ENCODE data around the gene GNAI2.
"Not testable (repeated sequence)": the region's sequence is repeated elsewhere in the genome, so short reads cannot be mapped to it uniquely, and the experiment has no call there.

Gene GNAI2

GRCh38 chr3:50278123-50278879 is 42.3 kb downstream of the GNAI2 start:
- H3K9me3 ChIP-seq (ENCODE audit: insufficient read depth, low read depth, low read length), result no peaks in the 10 kb centered on the region
- no peaks in the 10 kb centered on the region for H3K36me3 ChIP-seq (ENCODE audit: insufficient read depth, low read depth, low read length)
- H3K4me1 ChIP-seq (ENCODE audit: insufficient read depth, low read length), result no peaks in the 10 kb centered on the region
- no peak overlapping the region for H3K27ac ChIP-seq (ENCODE audit: low read length)
- H3K4me3 ChIP-seq (ENCODE audit: low read length), result no peak overlapping the region
- no peak overlapping the region for H3K9ac ChIP-seq (ENCODE audit: low read depth, low read length)
- peaks cover 48% of the 10 kb centered on the region for H3K27me3 ChIP-seq (ENCODE audit: insufficient read depth, low read length)

- Histone ChIP-seq H3K9me3 (ENCODE audit: insufficient read depth, low read depth, low read length) (no peaks in the 10 kb centered on the region), H3K27me3 (ENCODE audit: insufficient read depth, low read length) (peaks cover 42% of the 10 kb centered on the region), H3K4me1 (ENCODE audit: insufficient read depth, low read length) (no peaks in the 10 kb centered on the region), H3K4me3 (ENCODE audit: low read length) (no peak within 1 kb of the TSS), H3K27ac (ENCODE audit: low read length) (no peak within 1 kb of the TSS), H3K9ac (ENCODE audit: low read depth, low read length) (no peak within 1 kb of the TSS), H3K36me3 (ENCODE audit: insufficient read depth, low read depth, low read length) (no peaks in the 10 kb centered on the region)
These were observed 42.8 kb downstream of the GNAI2 start, which contains the start of gene LSMEM2 for GRCh38 chr3:50278880-50279224. LSMEM2 (plus strand) TSS chr3:50279087; CDS start chr3:50279114, 27 bp downstream.

- Histone ChIP-seq H3K9ac (ENCODE audit: low read depth, low read length) (no peak overlapping the region), H3K27me3 (ENCODE audit: insufficient read depth, low read length) (peaks cover 36% of the 10 kb centered on the region), H3K9me3 (ENCODE audit: insufficient read depth, low read depth, low read length) (no peaks in the 10 kb centered on the region), H3K27ac (ENCODE audit: low read length) (no peak overlapping the region), H3K4me1 (ENCODE audit: insufficient read depth, low read length) (no peaks in the 10 kb centered on the region), H3K36me3 (ENCODE audit: insufficient read depth, low read depth, low read length) (no peaks in the 10 kb centered on the region), H3K4me3 (ENCODE audit: low read length) (no peak overlapping the region)
These were observed 43.4 kb downstream of the GNAI2 start for GRCh38 chr3:50279255-50280016.

- H3K4me3 ChIP-seq (ENCODE audit: low read length); H3K9ac ChIP-seq (ENCODE audit: low read depth, low read length); H3K4me1 ChIP-seq (ENCODE audit: insufficient read depth, low read length): not testable (repeated sequence)
These were observed 48.1 kb downstream of the GNAI2 start for GRCh38 chr3:50284121-50284520.

GRCh38 chr3:50286322-50287227 is 50.6 kb downstream of the GNAI2 start:
- Histone ChIP-seq H3K36me3 (ENCODE audit: insufficient read depth, low read depth, low read length) (peaks cover 42% of the 10 kb centered on the region), H3K4me1 (ENCODE audit: insufficient read depth, low read length) (no peaks in the 10 kb centered on the region), H3K9ac (ENCODE audit: low read depth, low read length) (no peak overlapping the region), H3K27me3 (ENCODE audit: insufficient read depth, low read length) (no peaks in the 10 kb centered on the region), H3K4me3 (ENCODE audit: low read length) (no peak overlapping the region), H3K27ac (ENCODE audit: low read length) (no peak overlapping the region), H3K9me3 (ENCODE audit: insufficient read depth, low read depth, low read length) (no peaks in the 10 kb centered on the region)

More at GRCh38 chr3:50284121-50284520, 48.1 kb downstream of the GNAI2 start:
- H3K9me3 ChIP-seq (ENCODE audit: insufficient read depth, low read depth, low read length); H3K27ac ChIP-seq (ENCODE audit: low read length); H3K27me3 ChIP-seq (ENCODE audit: insufficient read depth, low read length): not testable (repeated sequence)
- peaks cover 27% of the 10 kb centered on the region for H3K36me3 ChIP-seq (ENCODE audit: insufficient read depth, low read depth, low read length)

GRCh38 chr3:50287262-50287661 is 51.3 kb downstream of the GNAI2 start:
- peaks cover 42% of the 10 kb centered on the region for H3K36me3 ChIP-seq (ENCODE audit: insufficient read depth, low read depth, low read length)

GRCh38 chr3:50288387-50289007 is 52.5 kb downstream of the GNAI2 start:
- H3K9me3 ChIP-seq (ENCODE audit: insufficient read depth, low read depth, low read length), result no peaks in the 10 kb centered on the region
- H3K4me3 ChIP-seq (ENCODE audit: low read length), result no peak overlapping the region
- no peaks in the 10 kb centered on the region for H3K27me3 ChIP-seq (ENCODE audit: insufficient read depth, low read length)
- no peak overlapping the region for H3K27ac ChIP-seq (ENCODE audit: low read length)
- H3K4me1 ChIP-seq (ENCODE audit: insufficient read depth, low read length), result peaks cover 3% of the 10 kb centered on the region; the same call in 1 of the 2 replicates
- no peak overlapping the region for H3K9ac ChIP-seq (ENCODE audit: low read depth, low read length)
- H3K36me3 ChIP-seq (ENCODE audit: insufficient read depth, low read depth, low read length), result peaks cover 42% of the 10 kb centered on the region

More at GRCh38 chr3:50287262-50287661, 51.3 kb downstream of the GNAI2 start:
- Histone ChIP-seq H3K4me1 (ENCODE audit: insufficient read depth, low read length) (no peaks in the 10 kb centered on the region), H3K27ac (ENCODE audit: low read length) (no peak overlapping the region), H3K27me3 (ENCODE audit: insufficient read depth, low read length) (no peaks in the 10 kb centered on the region), H3K4me3 (ENCODE audit: low read length) (no peak overlapping the region), H3K9me3 (ENCODE audit: insufficient read depth, low read depth, low read length) (no peaks in the 10 kb centered on the region), H3K9ac (ENCODE audit: low read depth, low read length) (no peak overlapping the region)

- peaks cover 3% of the 10 kb centered on the region; the same call in 1 of the 2 replicates for H3K4me1 ChIP-seq (ENCODE audit: insufficient read depth, low read length)
- H3K9ac ChIP-seq (ENCODE audit: low read depth, low read length), result no peak overlapping the region
- peaks cover 42% of the 10 kb centered on the region for H3K36me3 ChIP-seq (ENCODE audit: insufficient read depth, low read depth, low read length)
- H3K4me3 ChIP-seq (ENCODE audit: low read length), result no peak overlapping the region
- H3K9me3 ChIP-seq (ENCODE audit: insufficient read depth, low read depth, low read length), result no peaks in the 10 kb centered on the region
- H3K27me3 ChIP-seq (ENCODE audit: insufficient read depth, low read length), result no peaks in the 10 kb centered on the region
- H3K27ac ChIP-seq (ENCODE audit: low read length), result no peak overlapping the region
These were observed 53.1 kb downstream of the GNAI2 start for GRCh38 chr3:50289130-50289529.

- H3K36me3 ChIP-seq (ENCODE audit: insufficient read depth, low read depth, low read length), result peaks cover 42% of the 10 kb centered on the region
- H3K27me3 ChIP-seq (ENCODE audit: insufficient read depth, low read length), result no peaks in the 10 kb centered on the region
- H3K27ac ChIP-seq (ENCODE audit: low read length), result no peak overlapping the region
- H3K9me3 ChIP-seq (ENCODE audit: insufficient read depth, low read depth, low read length), result no peaks in the 10 kb centered on the region
- H3K4me1 ChIP-seq (ENCODE audit: insufficient read depth, low read length), result peaks cover 3% of the 10 kb centered on the region; the same call in 1 of the 2 replicates
- H3K4me3 ChIP-seq (ENCODE audit: low read length), result no peak overlapping the region
- H3K9ac ChIP-seq (ENCODE audit: low read depth, low read length), result no peak overlapping the region
These were observed 54.2 kb downstream of the GNAI2 start for GRCh38 chr3:50290161-50290641.

- peaks cover 32% of the 10 kb centered on the region for H3K36me3 ChIP-seq (ENCODE audit: insufficient read depth, low read depth, low read length)
- peak within 1 kb of the TSS; percentile 94 for H3K4me3 ChIP-seq (ENCODE audit: low read length)
- peaks cover 3% of the 10 kb centered on the region; the same call in 1 of the 2 replicates for H3K4me1 ChIP-seq (ENCODE audit: insufficient read depth, low read length)
- H3K9me3 ChIP-seq (ENCODE audit: insufficient read depth, low read depth, low read length), result no peaks in the 10 kb centered on the region
- no peaks in the 10 kb centered on the region for H3K27me3 ChIP-seq (ENCODE audit: insufficient read depth, low read length)
- peak within 1 kb of the TSS; percentile 88 for H3K9ac ChIP-seq (ENCODE audit: low read depth, low read length)
- peak within 1 kb of the TSS; percentile 54 for H3K27ac ChIP-seq (ENCODE audit: low read length)
These were observed 56.4 kb downstream of the GNAI2 start, which contains the start of gene IFRD2 for GRCh38 chr3:50292159-50293078. IFRD2 (minus strand) TSS chr3:50292429; CDS start chr3:50292274, 155 bp downstream.

All from iPS-20b (cell line).